PC-3 (cell line): ENCODE data around the gene CYTH3.

ENCODE experiments used
- EZH2 ChIP-seq: fragments of 300-600 bp; sonication (generic); IDR thresholded peaks from one replicate; pipeline ENCODE4 v1.6.1; 2017; ENCODE audit warnings: antibody characterized with exemption, mild to moderate bottlenecking, low read length; ENCODE audit not compliant: unreplicated experiment
- EZH2phosphoT487 ChIP-seq: fragments of 300-600 bp; sonication (generic); IDR thresholded peaks from 2 replicates; pipeline ENCODE4 v1.6.1; 2018; ENCODE audit warnings: mild to moderate bottlenecking, antibody characterized with exemption, low read length, borderline replicate concordance
- TF ChIP-seq, protein P1 (sequence below): fragments of 300-600 bp; sonication (generic); conservative IDR thresholded peaks from 2 replicates; pipeline ENCODE4 v1.5.1; 2017; ENCODE audit warnings: antibody characterized with exemption, low read depth, mild to moderate bottlenecking, low read length

DNA sequence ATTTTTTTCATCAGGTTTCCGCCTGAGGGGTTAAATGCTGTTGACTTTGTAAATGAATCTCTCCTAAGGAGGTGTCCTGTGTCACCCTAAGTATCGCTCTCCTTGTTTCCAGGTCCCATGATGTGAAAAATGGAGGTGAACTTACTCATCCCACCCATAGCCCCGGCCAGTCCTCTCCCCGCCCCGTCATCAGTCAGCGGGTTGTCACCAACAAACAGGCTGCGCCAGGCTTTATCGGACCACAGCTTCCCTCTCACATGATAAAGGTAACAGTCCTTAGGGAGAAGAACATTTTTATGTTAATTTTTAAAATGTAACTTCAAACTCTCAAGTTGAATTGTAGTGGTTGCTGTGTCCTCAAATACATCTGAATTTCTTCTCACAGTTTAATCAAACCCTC is 124.8 kb downstream of the CYTH3 start:
- TF ChIP-seq, protein P1, sequence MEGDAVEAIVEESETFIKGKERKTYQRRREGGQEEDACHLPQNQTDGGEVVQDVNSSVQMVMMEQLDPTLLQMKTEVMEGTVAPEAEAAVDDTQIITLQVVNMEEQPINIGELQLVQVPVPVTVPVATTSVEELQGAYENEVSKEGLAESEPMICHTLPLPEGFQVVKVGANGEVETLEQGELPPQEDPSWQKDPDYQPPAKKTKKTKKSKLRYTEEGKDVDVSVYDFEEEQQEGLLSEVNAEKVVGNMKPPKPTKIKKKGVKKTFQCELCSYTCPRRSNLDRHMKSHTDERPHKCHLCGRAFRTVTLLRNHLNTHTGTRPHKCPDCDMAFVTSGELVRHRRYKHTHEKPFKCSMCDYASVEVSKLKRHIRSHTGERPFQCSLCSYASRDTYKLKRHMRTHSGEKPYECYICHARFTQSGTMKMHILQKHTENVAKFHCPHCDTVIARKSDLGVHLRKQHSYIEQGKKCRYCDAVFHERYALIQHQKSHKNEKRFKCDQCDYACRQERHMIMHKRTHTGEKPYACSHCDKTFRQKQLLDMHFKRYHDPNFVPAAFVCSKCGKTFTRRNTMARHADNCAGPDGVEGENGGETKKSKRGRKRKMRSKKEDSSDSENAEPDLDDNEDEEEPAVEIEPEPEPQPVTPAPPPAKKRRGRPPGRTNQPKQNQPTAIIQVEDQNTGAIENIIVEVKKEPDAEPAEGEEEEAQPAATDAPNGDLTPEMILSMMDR = no peak
- no peak for TF ChIP-seq EZH2phosphoT487
- no peak for TF ChIP-seq EZH2
